BJ (cell line): ENCODE measurements around the gene ART3. TPM values are rescaled to one million over a fixed set of nuclear protein-coding genes. Genes with fewer than 3 reads are reported as not detected.

Experiments used
- CTCF ChIA-PET: fragments of 350-600 bp; formaldehyde crosslinking; extraction: SDS; loops from one replicate; lab custom pipeline; 2021; ENCODE audit warnings: antibody characterized with exemption, inconsistent platforms; lab: Yijun Ruan, JAX
- POLR2A ChIA-PET: fragments of 300-600 bp; sonication (Branson Sonifier 250); formaldehyde crosslinking; extraction: SDS; loops from one replicate; lab custom pipeline; 2021; ENCODE audit warnings: antibody characterized with exemption; lab: Charles Lee
- DNase-seq: peaks from one replicate; pipeline ENCODE4 v3.0.0-alpha.2; 2011; ENCODE audit warnings: low read depth
- H3K27me3 ChIP-seq: 2 replicates; pipeline ENCODE4 v1.6.0; 2011; ENCODE audit warnings: low read length; ENCODE audit not compliant: control insufficient read depth, insufficient read depth
- H3K36me3 ChIP-seq: 2 replicates; pipeline ENCODE4 v1.5.1; 2011; ENCODE audit warnings: low read length; ENCODE audit not compliant: control insufficient read depth, insufficient read depth
- H3K4me3 ChIP-seq: 2 replicates; pipeline ENCODE4 v1.5.1; 2011; ENCODE audit warnings: low read depth, mild to moderate bottlenecking, control low read depth, low read length
- CTCF ChIP-seq: IDR thresholded peaks from 2 replicates; pipeline ENCODE4 v1.5.1; 2011; ENCODE audit warnings: low read depth, mild to moderate bottlenecking, control low read depth, inconsistent platforms, low read length, moderate library complexity; ENCODE audit not compliant: insufficient read depth
- polyA plus RNA-seq: library from polyadenylated mRNA; depleted of rRNA; stranded (reverse); fragments of >200 nt; gene quantifications from 2 replicates; pipeline ENCODE4 v1.2.3, GENCODE V29; 2011

The ART3 gene
- polyA plus RNA-seq, 1 experiment: not detected

- ChIA-PET CTCF (interaction anchor here (1.0 kb wide), 1 partner anchor 145 kb away, joined by 3 read pairs; no protein-coding TSS in a partner anchor), POLR2A (no interaction called here)
- Histone ChIP-seq H3K27me3 (peaks cover 10% of the 10 kb centered on the region), H3K36me3 (no peaks in the 10 kb centered on the region), H3K4me3 (no peak overlapping the region)
- TF ChIP-seq CTCF: no peak
- DNase-seq: no peak
Measured at GRCh38 chr4:76060506-76060905, 14.0 kb upstream of the ART3 start.

DNA sequence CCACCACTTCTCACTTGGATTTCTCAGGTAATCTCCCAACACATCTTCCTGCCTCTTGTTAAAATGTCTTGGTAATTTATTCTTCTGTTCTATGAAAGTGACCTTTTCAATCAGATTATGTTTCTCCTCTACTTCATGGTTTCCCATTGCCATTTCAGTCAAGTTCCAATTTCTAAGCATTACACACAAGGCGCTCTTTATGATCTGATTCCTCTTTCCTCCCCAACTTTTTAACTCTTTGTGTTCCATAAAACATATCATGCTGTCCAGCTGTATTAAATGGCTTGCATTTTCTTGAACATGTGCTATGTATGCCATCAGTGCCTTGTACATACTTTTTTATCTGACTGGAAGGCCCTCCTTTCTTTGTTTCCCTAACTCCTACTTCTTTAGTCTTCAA lies 13.1 kb upstream of the ART3 start:
- ChIA-PET CTCF (interaction anchor here (1.0 to 4.2 kb wide), 2 partner anchors 65 to 146 kb away, joined by 3 to 23 read pairs; no protein-coding TSS in a partner anchor), POLR2A (no interaction called here)
- Histone ChIP-seq H3K36me3 (no peaks in the 10 kb centered on the region), H3K27me3 (peaks cover 5% of the 10 kb centered on the region), H3K4me3 (no peak overlapping the region)
- TF ChIP-seq CTCF: no peak
- DNase-seq: no peak

DNA sequence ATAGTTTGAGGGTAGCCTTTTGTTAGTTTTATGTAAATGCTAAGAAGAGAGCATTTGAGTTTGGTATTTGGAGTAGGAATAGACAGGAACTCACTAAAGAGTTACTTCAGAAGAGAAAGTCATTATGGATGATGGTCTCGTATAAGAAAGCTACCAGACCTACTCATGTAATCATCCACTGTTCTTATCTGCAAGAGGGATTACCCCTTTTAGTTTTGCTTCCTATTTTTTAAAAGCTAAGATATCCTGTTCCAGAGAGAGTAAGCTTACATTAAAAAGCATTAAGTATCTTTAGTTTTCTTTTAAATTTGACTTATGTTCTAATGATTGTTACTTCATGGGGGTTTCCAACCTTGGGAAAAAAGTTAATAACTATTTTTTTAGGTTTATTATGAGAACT lies 12.5 kb upstream of the ART3 start:
- Histone ChIP-seq H3K27me3 (peaks cover 5% of the 10 kb centered on the region), H3K4me3 (no peak overlapping the region), H3K36me3 (no peaks in the 10 kb centered on the region)
- ChIA-PET CTCF (interaction anchor here (1.0 to 4.2 kb wide), 2 partner anchors 62 to 66 kb away, joined by 3 to 23 read pairs; no protein-coding TSS in a partner anchor), POLR2A (no interaction called here)
- TF ChIP-seq CTCF: no peak
- DNase-seq: no peak

DNA sequence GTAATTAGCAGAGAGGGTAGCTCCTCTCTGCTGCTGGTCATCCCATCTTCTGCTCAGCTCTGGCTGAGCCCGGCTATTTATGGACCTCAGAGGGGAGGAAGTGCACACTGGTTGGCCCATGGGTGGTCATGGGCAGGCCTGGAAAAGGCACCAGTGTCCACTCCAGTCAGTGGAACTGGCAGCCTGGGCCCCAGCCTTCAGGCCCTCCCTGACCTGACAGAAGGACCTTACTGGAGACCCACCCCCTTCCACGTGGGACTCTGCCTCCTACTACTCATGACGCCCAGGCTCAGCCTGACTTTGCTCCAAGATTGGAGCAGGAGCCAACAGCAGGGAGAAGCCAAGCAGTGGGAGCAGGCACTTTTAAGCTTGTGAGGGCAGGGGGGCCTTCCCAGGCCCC lies 8.0 kb upstream of the ART3 start:
- DNase-seq: no peak
- POLR2A ChIA-PET: no interaction called here
- Histone ChIP-seq H3K36me3 (no peaks in the 10 kb centered on the region), H3K27me3 (peaks cover 1% of the 10 kb centered on the region; the same call in 1 of the 2 replicates), H3K4me3 (no peak overlapping the region)
- no peak for TF ChIP-seq CTCF
- CTCF ChIA-PET: interaction anchor here (1.1 to 2.1 kb wide), 8 partner anchors 8 to 126 kb away, joined by 3 to 18 read pairs (median 6); partner anchors contain the start of genes NAAA and SDAD1

- DNase-seq: peak; percentile 9
- ChIA-PET CTCF (interaction anchor here (0.8 to 2.1 kb wide), 11 partner anchors 10 to 151 kb away, joined by 3 to 18 read pairs (median 4); partner anchors contain the start of gene SDAD1), POLR2A (no interaction called here)
- TF ChIP-seq CTCF: peak; percentile 83
- Histone ChIP-seq H3K27me3 (0 out of 2 replicates have a peak, but pooled peaks cover 1% of the 10 kb centered on the region), H3K36me3 (no peaks in the 10 kb centered on the region), H3K4me3 (no peak overlapping the region)
Measured at GRCh38 chr4:76067652-76068286, 6.7 kb upstream of the ART3 start.
